Astrocyte (in vitro differentiated cells and primary cell): ENCODE measurements around the gene GSN.

Experiments
- CTCF ChIP-seq: IDR thresholded peaks from 2 replicates; pipeline ENCODE4 v1.5.1; 2011; ENCODE audit warnings: low read depth, mild to moderate bottlenecking, inconsistent platforms, low read length, moderate library complexity; ENCODE audit not compliant: insufficient read depth
- EZH2 ChIP-seq: IDR thresholded peaks from 2 replicates; pipeline ENCODE4 v1.6.1; 2012; ENCODE audit warnings: mild to moderate bottlenecking, low read length, inconsistent platforms; ENCODE audit not compliant: insufficient read depth

- TF ChIP-seq CTCF: no peak
- TF ChIP-seq EZH2: no peak
Measured at GRCh38 chr9:121239071-121239470, 28.9 kb upstream of the GSN start.
